ENCODE measurements around the gene ZNHIT2.

The ZNHIT2 gene

DNA sequence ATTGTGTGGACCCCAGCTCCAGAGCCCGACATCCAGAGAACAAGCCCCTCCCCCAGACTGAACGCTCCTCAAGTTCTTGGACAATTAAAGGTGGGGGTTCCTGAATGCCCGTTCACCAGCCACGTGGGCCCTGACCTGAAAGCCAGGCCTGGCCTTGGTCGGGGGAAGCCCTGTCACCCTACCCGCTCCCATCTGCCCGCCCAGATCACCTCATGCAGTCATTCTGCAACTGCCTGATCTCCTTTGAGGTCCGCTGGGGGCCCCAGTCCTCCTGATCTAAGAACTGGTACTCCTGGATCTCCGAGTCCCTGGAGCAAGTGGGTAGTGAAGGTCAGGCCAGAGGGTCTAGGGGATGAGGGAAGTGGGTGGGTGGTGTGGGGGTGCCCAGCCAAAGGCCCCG, 50.1 kb downstream of the ZNHIT2 start:
- no peaks in the 10 kb centered on the region for H3K9me3 ChIP-seq (ENCODE audit: control insufficient read depth, insufficient read depth, low read length)
- no peaks in the 10 kb centered on the region for H3K27me3 ChIP-seq (ENCODE audit: control insufficient read depth, low read length)
- H3F3A ChIP-seq (ENCODE audit: control insufficient read depth, insufficient read depth), result no peaks in the 10 kb centered on the region
- no peak overlapping the region for H3K4me3 ChIP-seq (ENCODE audit: low read length)
- TF ChIP-seq EZH2phosphoT487 (IDR thresholded peaks at IDR 0.05; ENCODE audit: borderline replicate concordance, low read length), result no peak
- no peak for TF ChIP-seq CTCF (IDR thresholded peaks at IDR 0.05; ENCODE audit: low read depth, low read length, poor library complexity, severe bottlenecking)
- H3K36me3 ChIP-seq (ENCODE audit: control insufficient read depth, low read length), result no peaks in the 10 kb centered on the region
- no peaks in the 10 kb centered on the region for H3K79me2 ChIP-seq (ENCODE audit: control insufficient read depth, low read length)
- H3K4me2 ChIP-seq (ENCODE audit: low read length), result no peak overlapping the region
- peaks cover 11% of the 10 kb centered on the region for H3K4me1 ChIP-seq (ENCODE audit: control insufficient read depth, low read length)
- no peaks in the 10 kb centered on the region for H4K20me1 ChIP-seq (ENCODE audit: control insufficient read depth, insufficient read depth, low read depth, low read length)
- no peaks in the 10 kb centered on the region for H3K9me2 ChIP-seq (replicated peaks; ENCODE audit: control insufficient read depth, low read length)
- H3K27ac ChIP-seq (ENCODE audit: low read depth, low read length), result no peak overlapping the region

DNA sequence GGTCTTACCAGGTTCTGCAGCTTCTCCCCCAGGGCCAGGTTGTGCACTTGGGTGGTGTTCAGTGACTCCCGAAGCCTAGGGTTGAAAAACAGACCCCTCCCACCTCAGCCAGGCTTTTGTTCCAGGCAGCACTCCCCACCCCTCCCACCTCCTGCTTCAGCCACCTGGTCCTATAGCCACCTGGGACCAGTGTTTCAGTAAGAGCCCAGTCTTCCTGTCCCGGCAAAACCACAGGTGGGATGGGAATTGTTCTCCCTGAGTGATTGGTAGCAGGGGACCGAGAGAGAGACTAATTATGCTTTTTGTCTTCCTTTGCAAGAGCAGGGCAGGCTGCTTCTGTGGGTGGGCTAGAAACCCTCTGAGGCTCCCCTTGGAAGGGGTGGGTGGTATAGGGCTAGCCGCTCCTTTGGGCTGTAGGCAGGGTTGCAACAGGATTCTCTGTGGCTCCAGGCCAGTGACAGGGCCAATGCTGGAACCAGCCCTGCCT, 50.7 kb downstream of the ZNHIT2 start:
- no peak overlapping the region for H3K4me3 ChIP-seq (ENCODE audit: low read length)
- TF ChIP-seq EZH2phosphoT487 (IDR thresholded peaks at IDR 0.05; ENCODE audit: borderline replicate concordance, low read length), result no peak
- no peak for TF ChIP-seq CTCF (IDR thresholded peaks at IDR 0.05; ENCODE audit: low read depth, low read length, poor library complexity, severe bottlenecking)
- peaks cover 5% of the 10 kb centered on the region for H3K4me1 ChIP-seq (ENCODE audit: control insufficient read depth, low read length)
- no peaks in the 10 kb centered on the region for H4K20me1 ChIP-seq (ENCODE audit: control insufficient read depth, insufficient read depth, low read depth, low read length)
- H3K9me2 ChIP-seq (replicated peaks; ENCODE audit: control insufficient read depth, low read length), result no peaks in the 10 kb centered on the region
- H3K4me2 ChIP-seq (ENCODE audit: low read length), result no peak overlapping the region
- H3K9me3 ChIP-seq (ENCODE audit: control insufficient read depth, insufficient read depth, low read length), result no peaks in the 10 kb centered on the region
- no peaks in the 10 kb centered on the region for H3K36me3 ChIP-seq (ENCODE audit: control insufficient read depth, low read length)
- no peaks in the 10 kb centered on the region for H3F3A ChIP-seq (ENCODE audit: control insufficient read depth, insufficient read depth)
- no peaks in the 10 kb centered on the region for H3K27me3 ChIP-seq (ENCODE audit: control insufficient read depth, low read length)
- no peak overlapping the region for H3K27ac ChIP-seq (ENCODE audit: low read depth, low read length)
- no peaks in the 10 kb centered on the region for H3K79me2 ChIP-seq (ENCODE audit: control insufficient read depth, low read length)
